ENCODE measurements around the gene STRN.
"Not testable (repeated sequence)": the region's sequence is repeated elsewhere in the genome, so short reads cannot be mapped to it uniquely, and the experiment has no call there.

STRN gene

GRCh38 chr2:36849265-36849664 is 117.1 kb downstream of the STRN start:
- Mint-ChIP-seq H3K27me3 (no peaks in the 10 kb centered on the region), H3K4me3 (no peak overlapping the region), H3K9me3 (no peaks in the 10 kb centered on the region), H3K4me1 (no peaks in the 10 kb centered on the region), H3K36me3 (peaks cover 41% of the 10 kb centered on the region), H3K27ac (no peak overlapping the region)
- ATAC-seq, result no peak

- Mint-ChIP-seq H3K4me1 (no peaks in the 10 kb centered on the region), H3K36me3 (peaks cover 38% of the 10 kb centered on the region), H3K27ac (no peak overlapping the region), H3K4me3 (no peak overlapping the region), H3K27me3 (no peaks in the 10 kb centered on the region), H3K9me3 (no peaks in the 10 kb centered on the region)
- no peak for ATAC-seq
These were observed 122.5 kb downstream of the STRN start for GRCh38 chr2:36843838-36844237.

- peaks cover 22% of the 10 kb centered on the region for H3K36me3 Mint-ChIP-seq
- H3K27me3 Mint-ChIP-seq, result no peaks in the 10 kb centered on the region
- no peaks in the 10 kb centered on the region for H3K4me1 Mint-ChIP-seq
- ATAC-seq, result no peak
- H3K27ac Mint-ChIP-seq, result no peak overlapping the region
- no peak overlapping the region for H3K4me3 Mint-ChIP-seq
- no peaks in the 10 kb centered on the region for H3K9me3 Mint-ChIP-seq
These were observed 126.2 kb downstream of the STRN start for GRCh38 chr2:36839976-36840617.

- H3K9me3 Mint-ChIP-seq, result peaks cover 6% of the 10 kb centered on the region
- H3K27ac Mint-ChIP-seq, result no peak overlapping the region
- H3K4me3 Mint-ChIP-seq, result no peak overlapping the region
- H3K4me1 Mint-ChIP-seq, result no peaks in the 10 kb centered on the region
- no peak for ATAC-seq
- peaks cover 9% of the 10 kb centered on the region for H3K27me3 Mint-ChIP-seq
- H3K36me3 Mint-ChIP-seq, result no peaks in the 10 kb centered on the region
These were observed 131.4 kb downstream of the STRN start for GRCh38 chr2:36834731-36835524.

GRCh38 chr2:36834203-36834602 is 132.1 kb downstream of the STRN start:
- Mint-ChIP-seq H3K4me1 (no peaks in the 10 kb centered on the region), H3K27ac (no peak overlapping the region), H3K36me3 (no peaks in the 10 kb centered on the region), H3K4me3 (no peak overlapping the region), H3K9me3 (peaks cover 6% of the 10 kb centered on the region), H3K27me3 (peaks cover 9% of the 10 kb centered on the region)
- ATAC-seq, result no peak

GRCh38 chr2:36831185-36831584 is 135.2 kb downstream of the STRN start:
- Mint-ChIP-seq H3K9me3 (peaks cover 6% of the 10 kb centered on the region), H3K4me1 (no peaks in the 10 kb centered on the region), H3K27ac (no peak overlapping the region), H3K4me3 (no peak overlapping the region), H3K27me3 (peaks cover 17% of the 10 kb centered on the region), H3K36me3 (no peaks in the 10 kb centered on the region)
- no peak for ATAC-seq

- not testable (repeated sequence) for H3K9me3 Mint-ChIP-seq, ATAC-seq, H3K27me3 Mint-ChIP-seq, H3K4me1 Mint-ChIP-seq, H3K4me3 Mint-ChIP-seq, H3K27ac Mint-ChIP-seq, H3K36me3 Mint-ChIP-seq
These were observed 141.7 kb downstream of the STRN start for GRCh38 chr2:36824683-36825082.

GRCh38 chr2:36824273-36824672 is 142.1 kb downstream of the STRN start:
- no peaks in the 10 kb centered on the region for H3K9me3 Mint-ChIP-seq
- no peak overlapping the region for H3K4me3 Mint-ChIP-seq
- ATAC-seq, result no peak
- H3K36me3 Mint-ChIP-seq, result no peaks in the 10 kb centered on the region
- no peaks in the 10 kb centered on the region for H3K4me1 Mint-ChIP-seq
- H3K27ac Mint-ChIP-seq, result no peak overlapping the region
- peaks cover 10% of the 10 kb centered on the region for H3K27me3 Mint-ChIP-seq

- no peak overlapping the region for H3K4me3 Mint-ChIP-seq
- H3K36me3 Mint-ChIP-seq, result no peaks in the 10 kb centered on the region
- H3K27me3 Mint-ChIP-seq, result peaks cover 10% of the 10 kb centered on the region
- H3K27ac Mint-ChIP-seq, result no peak overlapping the region
- ATAC-seq, result no peak
- H3K4me1 Mint-ChIP-seq, result no peaks in the 10 kb centered on the region
- H3K9me3 Mint-ChIP-seq, result no peaks in the 10 kb centered on the region
These were observed 142.5 kb downstream of the STRN start for GRCh38 chr2:36823862-36824261.

- no peak overlapping the region for H3K4me3 Mint-ChIP-seq
- H3K27me3 Mint-ChIP-seq, result peaks cover under 1% of the 10 kb centered on the region
- H3K36me3 Mint-ChIP-seq, result no peaks in the 10 kb centered on the region
- H3K4me1 Mint-ChIP-seq, result no peaks in the 10 kb centered on the region
- H3K9me3 Mint-ChIP-seq, result no peaks in the 10 kb centered on the region
- H3K27ac Mint-ChIP-seq, result no peak overlapping the region
- no peak for ATAC-seq
These were observed 145.3 kb downstream of the STRN start for GRCh38 chr2:36820942-36821605.

GRCh38 chr2:36819095-36819711 is 147.1 kb downstream of the STRN start:
- no peaks in the 10 kb centered on the region for H3K36me3 Mint-ChIP-seq
- H3K9me3 Mint-ChIP-seq, result no peaks in the 10 kb centered on the region
- no peak overlapping the region for H3K4me3 Mint-ChIP-seq
- no peak for ATAC-seq
- H3K4me1 Mint-ChIP-seq, result no peaks in the 10 kb centered on the region
- H3K27ac Mint-ChIP-seq, result no peak overlapping the region
- H3K27me3 Mint-ChIP-seq, result no peaks in the 10 kb centered on the region

- ATAC-seq, result no peak
- Mint-ChIP-seq H3K36me3 (no peaks in the 10 kb centered on the region), H3K4me1 (no peaks in the 10 kb centered on the region), H3K9me3 (no peaks in the 10 kb centered on the region), H3K27ac (no peak overlapping the region), H3K27me3 (no peaks in the 10 kb centered on the region), H3K4me3 (no peak overlapping the region)
These were observed 147.8 kb downstream of the STRN start for GRCh38 chr2:36818542-36818941.

GRCh38 chr2:36812196-36812595 is 154.1 kb downstream of the STRN start:
- Mint-ChIP-seq H3K36me3 (no peaks in the 10 kb centered on the region), H3K4me1 (no peaks in the 10 kb centered on the region), H3K9me3 (no peaks in the 10 kb centered on the region), H3K27ac (no peak overlapping the region), H3K27me3 (no peaks in the 10 kb centered on the region), H3K4me3 (no peak overlapping the region)
- no peak for ATAC-seq

GRCh38 chr2:36811071-36811470 is 155.3 kb downstream of the STRN start:
- Mint-ChIP-seq H3K4me1 (peaks cover 3% of the 10 kb centered on the region), H3K27me3 (no peaks in the 10 kb centered on the region), H3K36me3 (no peaks in the 10 kb centered on the region), H3K9me3 (no peaks in the 10 kb centered on the region), H3K27ac (no peak overlapping the region), H3K4me3 (no peak overlapping the region)
- ATAC-seq, result no peak

- Mint-ChIP-seq H3K4me1 (peaks cover 9% of the 10 kb centered on the region), H3K27me3 (no peaks in the 10 kb centered on the region), H3K9me3 (no peaks in the 10 kb centered on the region), H3K36me3 (no peaks in the 10 kb centered on the region), H3K4me3 (no peak overlapping the region), H3K27ac (no peak overlapping the region)
- no peak for ATAC-seq
These were observed 157.3 kb downstream of the STRN start for GRCh38 chr2:36809069-36809445.

Measured in stimulated activated memory B cell treated with anti-CD40 and anti-IgM and Interleukin-4, amounts not matched to agents 10 μg/mL and 1 μg/mL and 100 μg/mL, for 72 hours (primary cell).